Nephron (organoid): ENCODE measurements around the gene FHL3.

Source experiments
- H3K27ac Mint-ChIP-seq, 3 experiments: 2 replicates each; pipeline ENCODE4 v1.8.0; 2020; ENCODE audit warnings: mixed read lengths in 3 of 3, mild to moderate bottlenecking in 2 of 3, moderate library complexity in 1 of 3
- H3K27me3 Mint-ChIP-seq: 2 replicates; pipeline ENCODE4 v1.8.0; 2021; ENCODE audit warnings: low read depth, mild to moderate bottlenecking, moderate library complexity, mixed read lengths
- H3K36me3 Mint-ChIP-seq: 2 replicates; pipeline ENCODE4 v1.8.0; 2020; ENCODE audit warnings: low read depth, mixed read lengths
- H3K4me1 Mint-ChIP-seq: 2 replicates; pipeline ENCODE4 v1.8.0; 2020; ENCODE audit warnings: mixed read lengths
- H3K4me3 Mint-ChIP-seq, 3 experiments: 2 replicates each; pipeline ENCODE4 v1.8.0; 2020; ENCODE audit warnings: mild to moderate bottlenecking in 3 of 3, mixed read lengths in 3 of 3, moderate library complexity in 2 of 3
- H3K9me3 Mint-ChIP-seq: 2 replicates; pipeline ENCODE4 v1.8.0; 2020; ENCODE audit warnings: mixed read lengths
- CTCF ChIP-seq, 3 experiments: fragments of 200-600 bp; sonication (generic); IDR thresholded peaks; one replicate each; pipeline ENCODE4 v1.5.0; 2021; ENCODE audit warnings: antibody characterized with exemption in 3 of 3; ENCODE audit not compliant: unreplicated experiment in 3 of 3

FHL3 gene

GRCh38 chr1:38009088-38009840, 4.0 kb upstream of the FHL3 start:
- Mint-ChIP-seq H3K9me3 (no peaks in the 10 kb centered on the region), H3K4me1 (peaks cover 40% of the 10 kb centered on the region), H3K27me3 (no peaks in the 10 kb centered on the region), H3K27ac (peak overlapping the region; percentile 43 to 78 (median 50)), H3K36me3 (no peaks in the 10 kb centered on the region), H3K4me3 (peak overlapping the region in 2 of 3 experiments; percentile 23 to 56)
- TF ChIP-seq CTCF (IDR thresholded peaks at IDR 0.05; ENCODE audit: unreplicated experiment in 3 of 3), result no peak

- no peaks in the 10 kb centered on the region for H3K9me3 Mint-ChIP-seq
- peak overlapping the region; percentile 63 to 85 (median 74) for H3K27ac Mint-ChIP-seq
- H3K4me3 Mint-ChIP-seq, result peak overlapping the region; percentile 79 to 84 (median 82)
- peaks cover 36% of the 10 kb centered on the region for H3K4me1 Mint-ChIP-seq
- no peaks in the 10 kb centered on the region for H3K27me3 Mint-ChIP-seq
- no peaks in the 10 kb centered on the region for H3K36me3 Mint-ChIP-seq
- no peak for TF ChIP-seq CTCF (IDR thresholded peaks at IDR 0.05; ENCODE audit: unreplicated experiment in 3 of 3)
Measured at GRCh38 chr1:38006008-38006828, 904 bp upstream of the FHL3 start.

- Mint-ChIP-seq H3K27me3 (no peaks in the 10 kb centered on the region), H3K36me3 (no peaks in the 10 kb centered on the region)
Measured at GRCh38 chr1:38004284-38005108, 818 bp downstream of the FHL3 start.

GRCh38 chr1:38003261-38004250, 1.8 kb downstream of the FHL3 start:
- H3K4me1 Mint-ChIP-seq, result peaks cover 50% of the 10 kb centered on the region
- peaks cover 3% of the 10 kb centered on the region for H3K36me3 Mint-ChIP-seq
- H3K4me3 Mint-ChIP-seq, result peak overlapping the region; percentile 86 to 91 (median 91)
- no peak for TF ChIP-seq CTCF (IDR thresholded peaks at IDR 0.05; ENCODE audit: unreplicated experiment in 3 of 3)
- H3K9me3 Mint-ChIP-seq, result no peaks in the 10 kb centered on the region
- no peaks in the 10 kb centered on the region for H3K27me3 Mint-ChIP-seq
- peak overlapping the region; percentile 33 to 90 (median 88) for H3K27ac Mint-ChIP-seq

More at GRCh38 chr1:38004284-38005108, 818 bp downstream of the FHL3 start:
- no peak for TF ChIP-seq CTCF (IDR thresholded peaks at IDR 0.05; ENCODE audit: unreplicated experiment in 3 of 3)
- no peaks in the 10 kb centered on the region for H3K9me3 Mint-ChIP-seq
- H3K4me3 Mint-ChIP-seq, result peak overlapping the region; percentile 86 to 91 (median 91)
- peaks cover 51% of the 10 kb centered on the region for H3K4me1 Mint-ChIP-seq
- peak overlapping the region; percentile 77 to 90 (median 88) for H3K27ac Mint-ChIP-seq
